Mesendoderm (in vitro differentiated cells): Measurements from ENCODE around the gene ITPRIP.

ENCODE experiments used
- DNase-seq: peaks from one replicate; pipeline ENCODE4 v3.0.0; 2013
- H2AK5ac ChIP-seq: 2 replicates; pipeline ENCODE4 v1.6.1; 2013; ENCODE audit warnings: low read length, inconsistent platforms
- H2BK120ac ChIP-seq: 2 replicates; pipeline ENCODE4 v1.6.1; 2013; ENCODE audit warnings: low read depth, mild to moderate bottlenecking, low read length, moderate library complexity, mixed read lengths
- H2BK15ac ChIP-seq: replicated peaks from 2 replicates; pipeline ENCODE4 v1.6.1; 2013; ENCODE audit warnings: low read depth, mild to moderate bottlenecking, moderate library complexity
- H2BK5ac ChIP-seq: 2 replicates; pipeline ENCODE4 v1.6.1; 2013; ENCODE audit warnings: low read length, inconsistent platforms
- H3K18ac ChIP-seq: 2 replicates; pipeline ENCODE4 v1.6.1; 2013; ENCODE audit warnings: mild to moderate bottlenecking, low read length, mixed read lengths
- H3K23ac ChIP-seq: one replicate; pipeline ENCODE4 v1.6.1; 2013; ENCODE audit warnings: low read length
- H3K27ac ChIP-seq: 2 replicates; pipeline ENCODE4 v1.5.1; 2013; ENCODE audit warnings: low read depth, mild to moderate bottlenecking, inconsistent platforms, low read length, moderate library complexity
- H3K27me3 ChIP-seq: 2 replicates; pipeline ENCODE4 v1.6.1; 2013; ENCODE audit warnings: low read length, control low read depth, mild to moderate bottlenecking, inconsistent platforms; ENCODE audit not compliant: insufficient read depth, poor library complexity
- H3K36me3 ChIP-seq: 2 replicates; pipeline ENCODE4 v1.6.1; 2013; ENCODE audit warnings: low read length, inconsistent platforms; ENCODE audit not compliant: control insufficient read depth, insufficient read depth
- H3K4ac ChIP-seq: one replicate; pipeline ENCODE4 v1.6.1; 2013; ENCODE audit warnings: low read depth, mild to moderate bottlenecking, low read length, moderate library complexity
- H3K4me1 ChIP-seq: 2 replicates; pipeline ENCODE4 v1.6.1; 2013; ENCODE audit warnings: low read depth, low read length, inconsistent platforms; ENCODE audit not compliant: control insufficient read depth
- H3K4me2 ChIP-seq: 2 replicates; pipeline ENCODE4 v1.6.1; 2013; ENCODE audit warnings: low read length
- H3K4me3 ChIP-seq: 2 replicates; pipeline ENCODE4 v1.5.1; 2013; ENCODE audit warnings: mild to moderate bottlenecking, low read length
- H3K56ac ChIP-seq: one replicate; pipeline ENCODE4 v1.6.1; 2013; ENCODE audit warnings: low read length
- H3K79me1 ChIP-seq: 2 replicates; pipeline ENCODE4 v1.6.1; 2013; ENCODE audit warnings: low read length, inconsistent platforms
- H3K79me2 ChIP-seq: 2 replicates; pipeline ENCODE4 v1.6.1; 2013; ENCODE audit warnings: mild to moderate bottlenecking, low read length; ENCODE audit not compliant: control insufficient read depth, insufficient read depth
- H3K9ac ChIP-seq: 2 replicates; pipeline ENCODE4 v1.6.1; 2013; ENCODE audit warnings: low read length, inconsistent platforms
- H4K5ac ChIP-seq: one replicate; pipeline ENCODE4 v1.6.1; 2013; ENCODE audit warnings: low read length
- H4K8ac ChIP-seq: one replicate; pipeline ENCODE4 v1.6.1; 2013; ENCODE audit warnings: low read depth, mild to moderate bottlenecking, control low read depth, low read length, moderate library complexity
- WGBS: extraction: QIAGEN DNeasy Blood & Tissue Kit; methylation state at CpG from one replicate; pipeline ENCODE4 v1.1.7; 2013; ENCODE audit warnings: low lambda C conversion rate, missing lambda C conversion rate; ENCODE audit not compliant: insufficient coverage; ENCODE audit errors: extremely low coverage; 5-methylcytosine and 5-hydroxymethylcytosine counted together

Gene ITPRIP

DNA sequence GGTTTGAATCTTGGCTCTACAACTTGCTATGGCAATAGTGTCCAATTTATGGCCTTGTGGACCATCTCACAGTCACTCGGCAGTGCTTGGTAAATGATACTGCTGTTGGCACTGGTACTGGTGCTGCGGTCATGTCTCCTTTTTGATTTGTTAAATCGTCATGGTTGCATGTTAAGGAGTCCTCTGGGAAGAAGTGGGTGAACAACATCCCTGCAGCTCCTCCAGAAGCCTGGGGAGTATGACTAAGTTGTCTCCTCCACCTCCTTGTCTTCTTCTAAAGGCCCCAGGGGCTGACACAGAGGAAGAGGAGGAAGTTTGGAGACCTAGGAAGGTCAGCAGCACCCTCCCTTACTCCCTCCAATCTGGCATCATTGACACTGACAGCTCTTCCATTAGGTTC is 8.5 kb downstream of the ITPRIP start:
- Histone ChIP-seq H3K23ac (no peak overlapping the region), H3K4me2 (no peak overlapping the region), H3K56ac (peak overlapping the region; percentile 88), H2BK120ac (no peak overlapping the region), H2BK5ac (peak overlapping the region; percentile 21), H3K18ac (no peak overlapping the region), H3K9ac (peak overlapping the region; percentile 66), H3K79me1 (peaks cover 58% of the 10 kb centered on the region), H3K79me2 (peaks cover 98% of the 10 kb centered on the region), H3K4ac (no peak overlapping the region), H3K4me3 (no peak overlapping the region), H2AK5ac (peak overlapping the region; percentile 88), H4K5ac (no peak overlapping the region), H3K27me3 (no peaks in the 10 kb centered on the region), H3K27ac (peak overlapping the region; percentile 52), H3K36me3 (no peaks in the 10 kb centered on the region), H4K8ac (no peak overlapping the region), H3K4me1 (peaks cover 57% of the 10 kb centered on the region), H2BK15ac (no peak overlapping the region)
- WGBS: no CpG with 5 or more reads among the region's 3 CpGs
- DNase-seq: no peak

DNA sequence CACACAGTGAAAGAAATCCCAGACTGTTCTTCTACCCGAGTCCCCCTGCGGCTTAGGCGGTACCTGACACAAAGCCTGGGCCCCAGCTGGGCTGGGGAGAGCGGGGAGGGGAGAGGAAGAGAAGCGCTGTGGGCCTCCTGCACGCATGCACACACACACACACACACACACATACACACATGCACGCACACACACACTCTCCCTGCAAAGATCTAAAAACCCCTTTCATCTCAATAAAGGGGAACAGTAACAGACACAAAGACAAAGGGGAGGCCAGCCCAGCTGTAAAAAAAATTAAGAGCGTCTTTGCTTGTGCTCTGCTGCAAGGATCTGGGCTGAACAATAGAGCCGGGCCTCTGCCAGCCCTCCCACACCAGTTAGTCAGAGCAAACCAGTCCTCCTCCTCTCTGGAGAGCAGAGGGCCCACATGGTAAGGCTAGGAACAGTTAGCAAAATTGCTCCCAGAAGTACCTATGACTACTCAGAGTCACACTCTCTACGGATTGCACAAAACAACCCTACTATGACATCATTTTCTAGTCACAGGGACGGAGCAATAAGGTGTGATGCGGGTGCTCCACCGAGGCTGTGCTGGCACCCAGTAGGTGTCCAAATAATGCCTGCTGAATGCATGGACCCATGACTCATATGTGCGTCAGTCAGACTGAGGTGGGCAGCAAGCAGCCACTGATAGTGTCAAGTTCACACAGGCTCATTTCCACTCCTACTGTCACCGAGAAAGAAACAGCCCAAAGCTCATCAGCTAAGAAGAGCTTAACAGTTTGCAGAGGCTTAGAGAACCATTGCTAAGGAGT is 9.2 kb downstream of the ITPRIP start:
- Histone ChIP-seq H3K23ac (peak overlapping the region; percentile 69), H3K56ac (peak overlapping the region; percentile 88), H3K4ac (no peak overlapping the region), H4K8ac (no peak overlapping the region), H3K4me3 (no peak overlapping the region), H3K27me3 (no peaks in the 10 kb centered on the region), H3K9ac (peak overlapping the region; percentile 66), H3K4me2 (no peak overlapping the region), H3K18ac (peak overlapping the region; percentile 12), H3K79me1 (peaks cover 54% of the 10 kb centered on the region), H2BK5ac (peak overlapping the region; percentile 51), H3K36me3 (no peaks in the 10 kb centered on the region), H4K5ac (no peak overlapping the region), H2AK5ac (peak overlapping the region; percentile 70), H2BK120ac (no peak overlapping the region), H2BK15ac (no peak overlapping the region), H3K4me1 (peaks cover 56% of the 10 kb centered on the region), H3K79me2 (peaks cover 97% of the 10 kb centered on the region), H3K27ac (peak overlapping the region; percentile 52)
- peak; percentile 75 for DNase-seq
- no CpG with 5 or more reads among the region's 15 CpGs for WGBS

DNA sequence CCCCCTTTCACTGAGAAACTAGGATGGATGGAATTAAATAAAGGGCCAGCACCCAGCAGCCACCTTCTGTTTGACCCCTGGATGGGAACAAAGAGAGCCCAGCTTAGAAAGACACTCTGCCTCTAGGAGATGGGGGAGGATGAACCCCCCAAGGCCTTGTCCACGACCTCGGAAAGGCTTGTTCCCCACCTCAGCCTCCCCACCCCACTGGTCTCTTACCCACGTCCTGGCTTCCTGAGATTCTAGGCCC is 9.7 kb downstream of the ITPRIP start:
- Histone ChIP-seq H3K27ac (peak overlapping the region; percentile 49), H3K9ac (peak overlapping the region; percentile 66), H3K4ac (no peak overlapping the region), H3K4me1 (peaks cover 56% of the 10 kb centered on the region), H3K56ac (peak overlapping the region; percentile 88), H3K4me2 (no peak overlapping the region), H4K8ac (no peak overlapping the region), H2BK15ac (no peak overlapping the region), H3K23ac (peak overlapping the region; percentile 69), H3K36me3 (no peaks in the 10 kb centered on the region), H3K4me3 (no peak overlapping the region), H4K5ac (no peak overlapping the region), H3K79me2 (peaks cover 97% of the 10 kb centered on the region), H3K79me1 (peaks cover 56% of the 10 kb centered on the region), H3K27me3 (no peaks in the 10 kb centered on the region), H2BK5ac (peak overlapping the region; percentile 51), H2AK5ac (peak overlapping the region; percentile 70), H3K18ac (peak overlapping the region; percentile 9), H2BK120ac (no peak overlapping the region)
- no peak for DNase-seq
- no CpG with 5 or more reads among the region's 3 CpGs for WGBS

DNA sequence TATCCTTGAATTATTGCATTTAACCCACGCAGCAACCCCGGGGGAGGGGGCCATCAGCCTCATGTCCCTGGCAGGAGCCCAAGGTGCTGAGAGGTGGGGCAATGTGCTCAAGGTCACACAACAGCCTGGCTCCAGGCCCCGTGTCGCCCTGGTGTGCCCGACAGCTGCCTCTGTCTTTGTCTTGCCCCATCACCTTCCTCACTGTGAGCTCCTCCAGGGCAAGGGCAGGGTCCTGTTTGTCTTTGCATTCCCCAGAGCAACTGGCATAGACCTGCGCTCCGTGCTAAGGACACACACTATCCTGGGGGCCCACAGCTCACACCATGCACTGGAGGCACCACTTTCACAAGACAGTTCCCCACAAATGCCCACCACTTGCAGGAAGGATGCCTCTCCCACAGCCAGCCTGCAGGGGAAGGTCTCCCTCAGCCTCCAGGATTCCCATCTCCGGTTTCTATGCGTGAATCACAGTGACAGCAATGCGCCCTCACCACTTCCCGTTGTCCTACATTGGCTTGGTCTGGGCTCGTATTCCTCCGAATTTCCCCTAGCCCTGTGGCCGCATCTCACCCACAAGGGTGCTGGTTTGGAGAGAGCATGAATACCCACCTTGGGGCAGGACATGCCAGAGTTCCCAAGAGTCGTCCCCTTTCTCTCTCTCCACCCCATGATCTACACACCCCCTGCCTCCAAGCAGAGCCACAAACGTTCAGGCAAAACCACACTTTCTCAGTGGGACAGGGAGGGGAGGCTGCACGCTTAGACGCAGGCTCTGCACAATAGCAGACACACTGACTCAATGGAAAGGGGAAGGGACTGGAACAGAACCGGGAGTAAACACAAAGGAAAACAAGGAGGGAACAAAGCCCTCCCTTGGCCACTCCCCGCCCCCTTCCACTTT is 10.3 kb downstream of the ITPRIP start:
- no CpG with 5 or more reads among the region's 20 CpGs for WGBS
- Histone ChIP-seq H3K27ac (peak overlapping the region; percentile 49), H3K4me1 (peaks cover 52% of the 10 kb centered on the region), H4K5ac (no peak overlapping the region), H3K79me2 (peaks cover 97% of the 10 kb centered on the region), H3K4me3 (no peak overlapping the region), H3K4ac (no peak overlapping the region), H3K23ac (peak overlapping the region; percentile 70), H3K36me3 (no peaks in the 10 kb centered on the region), H4K8ac (no peak overlapping the region), H3K56ac (peak overlapping the region; percentile 88), H2BK15ac (no peak overlapping the region), H2AK5ac (peak overlapping the region; percentile 68), H3K4me2 (peak overlapping the region; percentile 24), H2BK5ac (peak overlapping the region; percentile 11), H3K27me3 (no peaks in the 10 kb centered on the region), H3K79me1 (peaks cover 53% of the 10 kb centered on the region), H3K18ac (peak overlapping the region; percentile 9), H3K9ac (peak overlapping the region; percentile 66), H2BK120ac (no peak overlapping the region)
- peak; percentile 64 for DNase-seq

DNA sequence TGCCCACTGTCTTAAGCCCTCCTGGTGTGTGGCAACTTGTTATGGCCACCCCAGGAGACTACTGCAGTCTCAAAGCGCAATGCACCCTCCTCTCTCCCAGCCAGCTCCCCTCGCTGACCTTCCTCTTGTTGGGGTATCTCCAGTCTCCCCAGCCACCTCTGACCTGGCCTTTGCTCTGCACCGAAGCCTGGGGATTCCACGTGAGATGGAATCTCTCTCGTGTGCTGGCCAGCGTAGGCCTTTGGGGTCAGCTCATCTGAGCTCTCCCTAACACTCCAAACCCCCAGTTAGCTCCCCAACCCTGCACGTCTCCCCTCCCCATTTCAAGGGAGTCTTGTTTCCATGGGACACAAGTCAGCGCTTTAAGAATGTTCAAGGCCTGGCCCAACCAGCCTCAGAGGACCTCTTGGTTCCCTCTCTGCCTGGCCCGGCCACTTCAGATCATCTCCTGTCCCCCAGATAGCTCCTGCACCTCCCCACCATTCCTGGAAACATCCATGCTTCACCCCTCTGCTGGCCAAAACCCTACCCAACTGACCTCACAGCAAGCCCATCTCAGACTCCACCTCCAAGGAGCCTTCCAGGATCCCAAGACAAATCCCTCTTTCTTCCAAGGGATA is 11.2 kb downstream of the ITPRIP start:
- Histone ChIP-seq H3K18ac (no peak overlapping the region), H2AK5ac (no peak overlapping the region), H3K9ac (no peak overlapping the region), H3K4me3 (no peak overlapping the region), H3K56ac (peak overlapping the region; percentile 8), H2BK5ac (no peak overlapping the region), H2BK15ac (no peak overlapping the region), H4K8ac (no peak overlapping the region), H3K36me3 (no peaks in the 10 kb centered on the region), H3K4me2 (no peak overlapping the region), H3K27ac (no peak overlapping the region), H2BK120ac (no peak overlapping the region), H3K23ac (no peak overlapping the region), H3K4ac (no peak overlapping the region), H3K79me1 (peaks cover 52% of the 10 kb centered on the region), H4K5ac (no peak overlapping the region), H3K79me2 (peaks cover 98% of the 10 kb centered on the region), H3K27me3 (no peaks in the 10 kb centered on the region), H3K4me1 (peaks cover 45% of the 10 kb centered on the region)
- no peak for DNase-seq
- no CpG with 5 or more reads among the region's 9 CpGs for WGBS
